KMS-11 (cell line): ENCODE data around the gene HOXC6.

ENCODE experiments used
- H2AFZ ChIP-seq: fragments of 200-600 bp; sonication (generic); 2 replicates; pipeline ENCODE4 v1.6.1; 2016; ENCODE audit warnings: antibody characterized with exemption, mixed run types, low read depth
- H3K27ac ChIP-seq: fragments of 200-600 bp; sonication (generic); 2 replicates; pipeline ENCODE4 v1.6.1; 2016; ENCODE audit warnings: mild to moderate bottlenecking, mixed run types
- H3K27me3 ChIP-seq: fragments of 200-600 bp; sonication (generic); 2 replicates; pipeline ENCODE4 v1.6.1; 2017; ENCODE audit warnings: mild to moderate bottlenecking, low read depth, mixed run types, moderate library complexity; ENCODE audit not compliant: insufficient read depth
- H3K36me3 ChIP-seq: fragments of 200-600 bp; sonication (generic); 2 replicates; pipeline ENCODE4 v1.6.1; 2017; ENCODE audit warnings: mild to moderate bottlenecking, mixed run types; ENCODE audit not compliant: insufficient read depth
- H3K4me1 ChIP-seq: fragments of 200-600 bp; sonication (generic); 2 replicates; pipeline ENCODE4 v1.6.1; 2016; ENCODE audit warnings: mild to moderate bottlenecking, low read depth, mixed run types; ENCODE audit not compliant: poor library complexity, severe bottlenecking
- H3K4me2 ChIP-seq: fragments of 200-600 bp; sonication (generic); 2 replicates; pipeline ENCODE4 v1.7.0; 2016; ENCODE audit warnings: mild to moderate bottlenecking, mixed run types
- H3K4me3 ChIP-seq: fragments of 200-600 bp; sonication (generic); IDR thresholded peaks from 2 replicates; pipeline ENCODE4 v1.6.1; 2017; ENCODE audit warnings: low read depth, low read length, mixed read lengths; ENCODE audit not compliant: insufficient read depth
- H3K79me2 ChIP-seq: fragments of 200-600 bp; sonication (generic); 2 replicates; pipeline ENCODE4 v1.6.1; 2016; ENCODE audit warnings: low read depth, mixed run types; ENCODE audit not compliant: insufficient read depth
- H3K9ac ChIP-seq: fragments of 200-600 bp; sonication (generic); 2 replicates; pipeline ENCODE4 v1.6.1; 2016; ENCODE audit warnings: mild to moderate bottlenecking, mixed run types
- H4K20me1 ChIP-seq: fragments of 200-600 bp; sonication (generic); 2 replicates; pipeline ENCODE4 v1.6.1; 2016; ENCODE audit warnings: mild to moderate bottlenecking, mixed run types; ENCODE audit not compliant: insufficient read depth
- CTCF ChIP-seq: fragments of 200-600 bp; sonication (generic); conservative IDR thresholded peaks from 2 replicates; pipeline ENCODE4 v1.6.1; 2017; ENCODE audit warnings: low read depth, mild to moderate bottlenecking, antibody characterized with exemption, low read length, moderate library complexity, mixed read lengths

HOXC6 gene

GRCh38 chr12:54058128-54058768 is 30.0 kb downstream of the HOXC6 start:
- H3K27me3 ChIP-seq: peaks cover 80% of the 10 kb centered on the region
- no peak overlapping the region for H3K4me3 ChIP-seq
- H2AFZ ChIP-seq: no peak overlapping the region
- no peak for TF ChIP-seq CTCF
- no peaks in the 10 kb centered on the region for H4K20me1 ChIP-seq
- no peak overlapping the region for H3K4me2 ChIP-seq
- H3K27ac ChIP-seq: no peak overlapping the region
- no peaks in the 10 kb centered on the region for H3K36me3 ChIP-seq
- no peaks in the 10 kb centered on the region for H3K4me1 ChIP-seq
- no peak overlapping the region for H3K9ac ChIP-seq
- H3K79me2 ChIP-seq: no peaks in the 10 kb centered on the region

- H3K4me2 ChIP-seq: no peak overlapping the region
- no peak overlapping the region for H3K9ac ChIP-seq
- no peaks in the 10 kb centered on the region for H3K4me1 ChIP-seq
- no peaks in the 10 kb centered on the region for H3K79me2 ChIP-seq
- no peaks in the 10 kb centered on the region for H3K36me3 ChIP-seq
- H2AFZ ChIP-seq: no peak overlapping the region
- no peak overlapping the region for H3K27ac ChIP-seq
- peaks cover 79% of the 10 kb centered on the region for H3K27me3 ChIP-seq
- TF ChIP-seq CTCF: no peak
- no peak overlapping the region for H3K4me3 ChIP-seq
- H4K20me1 ChIP-seq: no peaks in the 10 kb centered on the region
These were observed 31.4 kb downstream of the HOXC6 start for GRCh38 chr12:54059668-54060067.

- no peaks in the 10 kb centered on the region for H3K4me1 ChIP-seq
- H3K9ac ChIP-seq: no peak overlapping the region
- no peak for TF ChIP-seq CTCF
- no peaks in the 10 kb centered on the region for H3K79me2 ChIP-seq
- H2AFZ ChIP-seq: no peak overlapping the region
- H3K4me2 ChIP-seq: no peak overlapping the region
- H3K36me3 ChIP-seq: no peaks in the 10 kb centered on the region
- no peak overlapping the region for H3K4me3 ChIP-seq
- H3K27ac ChIP-seq: no peak overlapping the region
- peaks cover 78% of the 10 kb centered on the region for H3K27me3 ChIP-seq
- no peaks in the 10 kb centered on the region for H4K20me1 ChIP-seq
These were observed 32.1 kb downstream of the HOXC6 start for GRCh38 chr12:54060174-54060974.

GRCh38 chr12:54060975-54061778 is 32.9 kb downstream of the HOXC6 start:
- Histone ChIP-seq H3K36me3 (no peaks in the 10 kb centered on the region), H4K20me1 (no peaks in the 10 kb centered on the region), H3K27ac (no peak overlapping the region), H3K27me3 (peaks cover 74% of the 10 kb centered on the region), H3K4me1 (no peaks in the 10 kb centered on the region), H3K9ac (no peak overlapping the region), H3K79me2 (no peaks in the 10 kb centered on the region), H3K4me3 (no peak overlapping the region), H3K4me2 (no peak overlapping the region), H2AFZ (no peak overlapping the region)
- TF ChIP-seq CTCF: no peak
